A673 (cell line): ENCODE data around the gene IFITM5.

Experiments used
- CTCF ChIP-seq: fragments of 300-800, 200-600 bp; sonication (generic); conservative IDR thresholded peaks from 2 replicates; pipeline ENCODE4 v1.5.1; 2017; ENCODE audit warnings: low read depth, mild to moderate bottlenecking, antibody characterized with exemption, low read length, moderate library complexity, mixed read lengths
- EZH2 ChIP-seq: fragments of 200-600 bp; sonication (generic); IDR thresholded peaks from 2 replicates; pipeline ENCODE4 v1.6.1; 2017; ENCODE audit warnings: borderline replicate concordance, low read depth, mild to moderate bottlenecking, mixed read lengths, antibody characterized with exemption, low read length; ENCODE audit not compliant: poor library complexity, severe bottlenecking

DNA sequence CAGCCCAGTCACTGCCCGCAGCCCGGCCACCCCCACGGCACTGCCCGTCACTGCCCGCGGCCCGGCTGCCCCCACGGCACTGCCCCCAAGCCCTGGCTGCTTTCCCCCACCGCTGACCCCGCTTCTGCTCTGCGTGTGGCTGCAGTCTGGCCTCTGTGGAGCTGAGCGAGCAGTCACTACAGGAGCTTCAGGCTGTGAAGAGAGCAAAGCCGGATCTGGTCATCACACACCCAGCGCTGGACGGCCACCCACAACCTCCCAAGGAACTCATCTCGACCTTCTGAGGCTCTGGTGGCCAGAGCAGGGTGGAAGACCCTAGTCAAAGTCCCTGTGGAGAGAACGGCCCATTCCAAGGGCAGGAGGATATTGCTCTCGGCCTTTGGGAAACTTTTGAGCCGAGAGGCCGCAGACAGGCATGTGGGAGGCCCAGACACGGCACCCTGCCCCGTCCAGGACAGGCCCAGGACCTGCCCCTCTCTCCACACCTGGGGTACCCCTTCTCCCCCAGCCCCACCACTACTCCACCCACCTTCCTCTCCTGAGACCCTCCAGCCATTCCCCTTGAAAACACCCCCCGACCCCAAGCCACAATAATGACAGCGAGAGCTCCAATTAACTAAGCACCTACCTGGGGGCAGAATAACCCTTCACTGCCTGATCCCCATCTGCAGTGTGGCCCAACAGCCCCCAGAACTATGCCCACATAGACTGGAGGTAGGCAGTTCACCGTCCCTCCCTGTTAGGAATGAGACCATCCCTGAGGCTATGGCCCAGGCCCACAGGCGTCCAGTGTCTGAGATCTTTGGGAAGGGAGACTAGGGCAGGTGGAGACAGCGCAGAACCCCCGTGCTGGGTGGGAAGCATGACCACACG, 14.1 kb downstream of the IFITM5 start:
- TF ChIP-seq CTCF = no peak
- TF ChIP-seq EZH2 = no peak
